Suprapubic skin (tissue), 4 donors: Measurements from ENCODE around the gene MTR.

Experiments used
- CTCF ChIP-seq, 2 donors: fragments of 200-600 bp in 1 of 2; fragments of 450-650 bp in 1 of 2; sonication (generic) in 1 of 2; IDR thresholded peaks; one replicate each; pipeline ENCODE4 v1.5.1; 2016 to 2019; ENCODE audit warnings: antibody characterized with exemption in 2 of 2, mild to moderate bottlenecking in 1 of 2, moderate library complexity in 1 of 2
- POLR2A ChIP-seq, 2 donors: fragments of 450-650 bp; IDR thresholded peaks; one replicate each; pipeline ENCODE4 v1.6.1; 2017; ENCODE audit warnings: antibody characterized with exemption in 2 of 2, mild to moderate bottlenecking in 2 of 2, moderate library complexity in 2 of 2
- POLR2AphosphoS5 ChIP-seq, 3 donors: sonication (generic); formaldehyde crosslinking; IDR thresholded peaks; one replicate each; pipeline ENCODE4 v1.6.1; 2017; ENCODE audit warnings: antibody characterized with exemption in 3 of 3

DNA sequence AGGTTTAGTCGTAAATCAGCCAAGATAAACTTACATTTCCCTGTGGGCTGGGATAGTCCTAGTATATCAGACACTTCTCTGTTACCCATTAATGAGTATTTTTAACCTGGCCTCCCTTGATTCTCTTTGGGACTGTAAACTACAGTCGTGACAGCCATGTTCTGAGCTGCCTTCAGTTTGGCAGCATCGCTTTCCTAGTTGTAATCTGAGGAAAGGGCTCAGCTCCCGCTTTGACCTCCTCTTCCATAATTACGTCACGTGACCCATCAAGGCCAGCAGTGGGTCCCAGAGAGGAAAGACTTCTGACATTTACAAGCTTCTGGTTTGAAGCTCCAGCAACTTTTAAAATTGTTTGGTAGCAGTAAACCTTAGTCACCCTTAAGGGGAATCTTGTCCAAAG is 34.6 kb upstream of the MTR start:
- TF ChIP-seq CTCF (IDR thresholded peaks at IDR 0.05) (no peak), POLR2A (IDR thresholded peaks at IDR 0.05) (no peak), POLR2AphosphoS5 (IDR thresholded peaks at IDR 0.05) (no peak)
